ENCODE data around the gene SIRT3. TPM values are rescaled to one million over a fixed set of nuclear protein-coding genes. Genes with fewer than 3 reads are reported as not detected.

SIRT3 gene
- total and polyA plus RNA-seq, 2 of the 13 experiments (the other 11 are each of a cell fraction or from before 2014, with no cell fraction given) = 15.1 to 18.2 TPM

GRCh38 chr11:208181-208916 lies 27.8 kb downstream of the SIRT3 start (continued):
- no peak for TF ChIP-seq ZBTB34 (CRISPR knock-in tag; IDR thresholded peaks at IDR 0.05)
- peak; percentile 81 for TF ChIP-seq PHF8 (CRISPR knock-in tag; IDR thresholded peaks at IDR 0.05)
- TF ChIP-seq ATF7 (IDR thresholded peaks at IDR 0.05) = no peak
- no peak for TF ChIP-seq ATF7 (CRISPR knock-in tag; IDR thresholded peaks at IDR 0.05)
- no peak for TF ChIP-seq ZNF513 (CRISPR knock-in tag; conservative IDR thresholded peaks at IDR 0.05)
- TF ChIP-seq U2AF1 (optimal IDR thresholded peaks at IDR 0.05; ENCODE audit: low read depth, low read length) = no peak
- peak; percentile 50; the same call in 1 of the 2 replicates for TF ChIP-seq CSRNP1 (CRISPR knock-in tag; IDR thresholded peaks at IDR 0.05)
- no peak for TF ChIP-seq CBX5 (CRISPR knock-in tag; IDR thresholded peaks at IDR 0.05; ENCODE audit: borderline replicate concordance)
- no peak for TF ChIP-seq IKZF5 (CRISPR knock-in tag; IDR thresholded peaks at IDR 0.05)
- no peak for TF ChIP-seq ZNF234 (CRISPR knock-in tag; conservative IDR thresholded peaks at IDR 0.05)
- no peak for TF ChIP-seq GATAD2A (CRISPR knock-in tag; IDR thresholded peaks at IDR 0.05)
- TF ChIP-seq KAT8 (CRISPR knock-in tag; IDR thresholded peaks at IDR 0.05) = peak; percentile 39; the same call in 1 of the 2 replicates
- no peak for TF ChIP-seq CREB3 (CRISPR knock-in tag; IDR thresholded peaks at IDR 0.05)
- TF ChIP-seq ZNF235 (CRISPR knock-in tag; IDR thresholded peaks at IDR 0.05; ENCODE audit: borderline replicate concordance) = no peak
- TF ChIP-seq THAP11 (CRISPR knock-in tag; IDR thresholded peaks at IDR 0.05) = peak; percentile 80
- no peak for TF ChIP-seq ZMYM4 (CRISPR knock-in tag; IDR thresholded peaks at IDR 0.05)
- no peak for TF ChIP-seq HOXA5 (CRISPR knock-in tag; IDR thresholded peaks at IDR 0.05)
- TF ChIP-seq ZFP36L1 (CRISPR knock-in tag; IDR thresholded peaks at IDR 0.05) = no peak
- TF ChIP-seq ZNF691 (CRISPR knock-in tag; IDR thresholded peaks at IDR 0.05; ENCODE audit: borderline replicate concordance, low read depth) = no peak
- no peak; the same call in 1 of the 2 replicates for TF ChIP-seq ZSCAN20 (CRISPR knock-in tag; IDR thresholded peaks at IDR 0.05; ENCODE audit: borderline replicate concordance)
- no peak for TF ChIP-seq JUNB (CRISPR knock-in tag; IDR thresholded peaks at IDR 0.05; ENCODE audit: borderline replicate concordance)
- no peak for TF ChIP-seq RAD51 (IDR thresholded peaks at IDR 0.05; ENCODE audit: borderline replicate concordance)
- peak; percentile 49; the same call in 1 of the 2 replicates for TF ChIP-seq DR1 (CRISPR knock-in tag; IDR thresholded peaks at IDR 0.05)
